GM19240 (cell line): ENCODE measurements around the gene CTSV.
"Not testable (repeated sequence)": the region's sequence is repeated elsewhere in the genome, so short reads cannot be mapped to it uniquely, and the experiment has no call there.

ENCODE experiments used
- DNase-seq: peaks from one replicate; pipeline ENCODE4 v3.0.0; 2011; ENCODE audit warnings: low spot score; ENCODE audit not compliant: insufficient read length

CTSV gene

GRCh38 chr9:97038611-97039513, at the start of gene CTSV:
Gene CTSV (minus strand): TSS chr9:97039142. CDS start chr9:97038043, 1,099 bp downstream.
- peak; percentile 53 for DNase-seq

- not testable (repeated sequence) for DNase-seq
Measured at GRCh38 chr9:97087668-97088215, 48.8 kb upstream of the CTSV start.

- DNase-seq, result not testable (repeated sequence)
Measured at GRCh38 chr9:97084562-97084991, 45.6 kb upstream of the CTSV start.

GRCh38 chr9:97078362-97078761, 39.4 kb upstream of the CTSV start:
- no peak for DNase-seq

- DNase-seq, result no peak
Measured at GRCh38 chr9:97077452-97078295, 38.7 kb upstream of the CTSV start.

- not testable (repeated sequence) for DNase-seq
Measured at GRCh38 chr9:97076731-97077451, 37.9 kb upstream of the CTSV start.

GRCh38 chr9:97076238-97076637, 37.3 kb upstream of the CTSV start:
- no peak for DNase-seq

- no peak for DNase-seq
Measured at GRCh38 chr9:97075289-97075985, 36.5 kb upstream of the CTSV start.

- no peak for DNase-seq
Measured at GRCh38 chr9:97073506-97073905, 34.6 kb upstream of the CTSV start.

- no peak for DNase-seq
Measured at GRCh38 chr9:97072285-97072776, 33.4 kb upstream of the CTSV start.

- not testable (repeated sequence) for DNase-seq
Measured at GRCh38 chr9:97070325-97070724, 31.4 kb upstream of the CTSV start.

- no peak for DNase-seq
Measured at GRCh38 chr9:97067490-97067889, 28.5 kb upstream of the CTSV start.

- no peak for DNase-seq
Measured at GRCh38 chr9:97064176-97064575, 25.2 kb upstream of the CTSV start.

- no peak for DNase-seq
Measured at GRCh38 chr9:97060796-97061195, 21.9 kb upstream of the CTSV start.

GRCh38 chr9:97059626-97060025, 20.7 kb upstream of the CTSV start:
- DNase-seq, result no peak

- DNase-seq, result no peak
Measured at GRCh38 chr9:97057651-97058050, 18.7 kb upstream of the CTSV start.

GRCh38 chr9:97055891-97056290, 16.9 kb upstream of the CTSV start:
- DNase-seq, result not testable (repeated sequence)

GRCh38 chr9:97053717-97054116, 14.8 kb upstream of the CTSV start:
- no peak for DNase-seq

GRCh38 chr9:97052735-97053134, 13.8 kb upstream of the CTSV start:
- no peak for DNase-seq

- DNase-seq, result no peak
Measured at GRCh38 chr9:97046228-97046627, 7.3 kb upstream of the CTSV start.
